Activated CD8-positive, alpha-beta memory T cell treated with anti-CD3 and anti-CD28 coated beads, Interleukin-2, amount 50 U/mL, for 24 hours (primary cell): ENCODE data around the gene ARHGEF28.

Experiments
- DNase-seq: peaks from one replicate; pipeline ENCODE4 v3.0.0-alpha.2; 2020; ENCODE audit errors: extremely low read depth

Gene ARHGEF28

DNA sequence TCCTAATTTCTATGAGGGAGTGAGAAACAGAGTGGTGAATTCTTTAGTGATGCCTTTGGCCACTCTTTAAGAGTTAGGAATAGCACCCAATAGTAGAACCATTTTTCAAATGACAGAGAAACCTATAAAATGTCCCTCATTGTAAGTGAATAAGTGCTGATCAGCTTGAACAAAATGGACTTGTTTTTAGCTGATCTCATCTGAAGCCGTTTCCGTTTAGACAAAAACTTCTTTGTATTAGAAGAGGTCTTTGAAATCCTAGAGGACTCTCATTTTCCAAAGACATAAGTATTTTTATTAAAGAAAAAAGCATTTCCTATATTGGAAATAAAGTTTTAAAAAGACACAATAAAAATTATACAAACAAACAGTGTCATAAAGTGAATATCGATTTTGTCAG lies 273.9 kb downstream of the ARHGEF28 start:
- DNase-seq: no peak

DNA sequence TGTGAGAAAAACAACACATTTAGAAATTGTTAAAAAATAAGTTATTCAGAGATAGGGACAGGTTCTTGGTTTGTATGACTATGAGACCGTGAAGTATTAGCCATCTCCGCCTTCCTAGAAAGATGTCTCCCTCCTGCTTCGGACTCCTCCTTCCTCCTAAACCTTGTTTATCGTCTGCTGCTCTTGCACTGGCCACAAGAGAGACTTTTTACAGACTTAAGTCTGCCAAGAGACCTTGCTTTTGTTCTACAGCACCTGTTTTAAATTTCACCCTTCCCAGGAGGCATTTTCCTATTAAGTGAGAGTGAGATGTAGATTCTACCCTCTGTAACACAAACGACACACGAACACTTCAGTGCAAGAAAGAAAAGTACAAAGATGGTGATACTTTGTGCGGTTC lies 274.6 kb downstream of the ARHGEF28 start:
- DNase-seq: no peak

DNA sequence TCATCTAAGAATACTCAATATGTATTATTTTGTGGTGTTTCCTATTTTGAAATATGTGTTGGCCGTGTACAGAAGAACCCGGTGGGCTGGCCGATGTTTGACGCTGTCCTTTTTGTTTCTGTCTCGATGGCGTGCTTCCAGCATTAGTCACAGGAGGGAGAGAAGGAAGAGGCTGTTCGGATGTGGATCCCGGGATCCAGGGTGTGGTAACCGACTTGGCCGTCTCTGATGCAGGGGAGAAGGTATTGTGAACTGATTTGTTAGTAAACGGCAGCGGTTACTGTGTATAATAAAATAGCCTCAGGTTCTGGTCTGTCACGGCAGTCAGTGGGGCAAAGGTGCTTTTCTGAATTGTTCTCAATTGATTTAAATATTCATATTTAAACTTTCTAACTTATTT lies 275.0 kb downstream of the ARHGEF28 start:
- no peak for DNase-seq

DNA sequence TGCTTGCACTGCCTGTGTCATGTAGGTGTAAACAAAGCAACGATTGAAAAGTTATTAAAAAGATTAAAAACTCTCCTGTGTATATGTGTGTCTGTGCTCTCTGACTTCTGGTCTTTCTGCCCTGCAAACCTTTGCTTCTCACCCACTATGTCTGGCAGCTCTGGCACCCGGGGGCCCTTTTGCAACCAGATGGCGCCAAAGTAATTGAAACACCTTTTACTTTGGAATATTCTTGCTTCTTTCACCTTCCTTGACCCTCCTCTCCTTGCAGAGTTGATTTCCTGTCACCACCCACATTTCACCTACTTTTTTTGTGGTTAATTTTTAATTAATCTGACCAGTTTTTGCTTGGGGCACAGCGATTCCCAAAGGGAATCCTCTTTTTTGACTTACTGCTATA lies 275.5 kb downstream of the ARHGEF28 start:
- no peak for DNase-seq

DNA sequence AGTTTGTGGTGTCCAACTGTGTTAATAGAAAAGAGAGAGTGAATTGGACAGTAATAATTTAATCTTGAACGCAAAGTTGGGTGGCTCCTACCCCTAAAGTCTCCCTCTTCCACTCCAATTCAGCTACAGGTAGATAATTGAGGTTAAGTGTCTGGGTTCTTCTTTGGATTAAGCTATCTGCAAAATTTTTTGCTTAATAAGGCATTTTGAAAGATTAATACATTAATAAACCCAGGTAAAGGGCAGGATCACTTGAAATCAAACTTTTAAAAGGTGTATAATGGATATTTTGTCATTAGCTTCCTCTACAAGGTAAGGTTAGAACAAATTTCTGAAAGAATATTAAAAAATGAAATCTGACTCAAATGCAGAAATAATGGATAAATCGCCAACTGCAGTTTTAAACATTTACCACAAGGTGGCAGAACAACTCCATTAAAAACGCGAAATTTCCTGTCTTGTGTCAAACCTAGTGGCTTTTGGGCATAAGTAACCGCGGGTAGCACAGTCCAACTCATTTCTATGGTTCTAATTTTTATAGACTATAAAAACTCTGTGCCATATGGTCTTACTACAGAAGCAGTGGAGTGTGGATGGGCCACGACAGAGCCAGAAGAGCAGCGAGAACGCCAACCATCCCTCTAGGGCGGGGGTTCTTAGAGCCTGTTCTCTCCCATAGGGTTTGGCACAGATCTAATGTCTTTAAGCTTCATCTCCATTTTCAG lies 276.5 kb downstream of the ARHGEF28 start:
- no peak for DNase-seq

DNA sequence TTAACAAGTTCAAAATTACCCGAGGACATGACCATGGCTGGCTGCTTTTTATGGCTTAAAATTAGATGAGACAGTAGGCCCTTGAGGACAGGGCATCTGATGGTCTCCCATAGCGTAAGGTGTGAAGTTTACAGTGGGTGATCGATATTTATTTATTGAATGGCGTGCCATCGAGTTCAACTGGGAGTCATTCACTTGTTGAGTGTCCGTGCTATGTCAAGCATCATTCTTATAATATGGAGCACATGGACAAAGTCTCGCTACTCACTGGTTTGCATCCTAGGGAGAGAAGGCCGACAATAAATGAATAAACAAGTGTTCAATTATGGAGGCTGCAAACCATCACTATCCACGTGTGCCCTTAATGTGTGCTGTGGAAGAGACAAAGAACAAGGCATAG lies 277.2 kb downstream of the ARHGEF28 start:
- no peak for DNase-seq

DNA sequence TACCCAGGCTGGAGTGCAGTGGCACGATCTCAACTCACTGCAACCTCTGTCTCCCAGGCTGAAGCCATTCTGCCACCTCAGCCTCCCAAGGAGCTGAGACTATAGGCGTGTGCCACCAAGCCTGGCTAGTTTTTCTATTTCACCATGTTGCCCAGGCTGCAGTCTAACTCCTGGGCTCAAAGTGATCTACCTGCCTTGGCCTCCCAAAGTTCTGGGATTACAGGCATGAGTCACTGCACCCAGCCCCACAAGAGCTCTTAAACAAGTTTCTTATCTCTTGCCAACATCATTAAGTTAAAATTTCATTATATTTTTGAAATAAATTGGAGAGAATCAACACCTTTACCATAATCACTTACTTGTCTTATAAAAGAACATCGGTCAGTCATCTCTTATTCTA lies 280.3 kb downstream of the ARHGEF28 start:
- no peak for DNase-seq

DNA sequence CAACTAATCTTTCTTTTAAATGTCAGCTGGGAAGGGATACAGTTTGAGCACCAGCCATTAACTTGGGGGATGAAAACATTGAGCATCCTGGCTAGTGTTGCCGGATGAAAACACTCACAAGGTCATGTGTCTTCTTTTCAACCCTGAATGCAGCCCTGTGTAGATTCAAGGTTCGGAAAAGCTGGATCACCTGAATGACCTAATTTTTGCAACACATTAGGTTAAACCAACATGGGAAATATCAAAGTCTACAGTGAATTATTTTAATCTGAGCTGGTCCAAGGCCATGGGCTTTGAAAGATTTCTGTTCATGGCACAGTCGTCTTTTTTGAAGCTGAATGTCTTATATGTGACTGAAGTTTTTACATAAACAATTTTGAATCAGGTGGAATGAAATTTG lies 281.2 kb downstream of the ARHGEF28 start:
- no peak for DNase-seq

DNA sequence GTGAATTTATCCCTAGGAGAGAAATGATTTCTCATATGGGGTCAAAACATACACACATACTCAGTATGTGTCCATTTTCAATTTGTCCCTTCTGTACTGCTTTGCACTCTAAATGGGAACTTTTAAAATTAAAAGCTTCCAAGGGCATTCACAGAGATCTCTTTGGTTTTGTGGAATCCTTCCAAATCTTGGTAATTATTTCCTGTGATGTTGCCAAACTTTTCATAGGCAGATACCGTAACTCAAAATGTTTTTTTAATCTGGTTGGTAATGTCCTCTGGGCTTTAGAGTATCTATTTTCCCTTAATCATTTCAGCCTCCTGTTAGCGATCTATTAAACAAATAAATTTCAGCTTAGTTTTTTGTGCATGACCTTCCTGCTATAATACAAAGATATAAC lies 282.4 kb downstream of the ARHGEF28 start:
- no peak for DNase-seq

DNA sequence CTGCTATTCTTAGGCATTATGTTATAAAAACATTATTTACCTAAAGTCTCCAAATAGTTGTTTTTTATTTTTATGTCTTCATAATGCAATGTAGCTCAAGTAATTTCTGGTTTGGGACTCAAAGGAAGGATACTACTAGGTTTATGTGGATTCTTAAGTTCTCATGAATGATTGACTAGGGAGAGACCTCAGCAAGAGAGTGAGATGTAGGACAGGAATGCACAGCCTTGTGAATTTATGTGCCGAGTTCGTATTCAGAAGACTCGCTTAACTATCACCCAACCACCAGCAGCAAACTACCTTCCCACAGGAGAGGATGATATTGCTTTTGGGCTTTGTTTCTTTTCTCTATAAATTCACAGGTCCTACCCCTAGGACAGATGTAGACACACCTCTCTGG lies 282.9 kb downstream of the ARHGEF28 start:
- no peak for DNase-seq

DNA sequence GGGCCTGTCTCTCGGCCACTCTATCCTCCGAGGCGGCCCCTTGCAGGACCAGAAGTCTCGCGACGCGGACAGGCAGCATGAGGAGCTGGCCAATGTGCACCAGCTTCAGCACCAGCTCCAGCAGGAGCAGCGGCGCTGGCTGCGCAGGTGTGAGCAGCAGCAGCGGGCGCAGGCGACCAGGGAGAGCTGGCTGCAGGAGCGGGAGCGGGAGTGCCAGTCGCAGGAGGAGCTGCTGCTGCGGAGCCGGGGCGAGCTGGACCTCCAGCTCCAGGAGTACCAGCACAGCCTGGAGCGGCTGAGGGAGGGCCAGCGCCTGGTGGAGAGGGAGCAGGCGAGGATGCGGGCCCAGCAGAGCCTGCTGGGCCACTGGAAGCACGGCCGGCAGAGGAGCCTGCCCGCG lies 283.5 kb downstream of the ARHGEF28 start:
- DNase-seq: no peak

DNA sequence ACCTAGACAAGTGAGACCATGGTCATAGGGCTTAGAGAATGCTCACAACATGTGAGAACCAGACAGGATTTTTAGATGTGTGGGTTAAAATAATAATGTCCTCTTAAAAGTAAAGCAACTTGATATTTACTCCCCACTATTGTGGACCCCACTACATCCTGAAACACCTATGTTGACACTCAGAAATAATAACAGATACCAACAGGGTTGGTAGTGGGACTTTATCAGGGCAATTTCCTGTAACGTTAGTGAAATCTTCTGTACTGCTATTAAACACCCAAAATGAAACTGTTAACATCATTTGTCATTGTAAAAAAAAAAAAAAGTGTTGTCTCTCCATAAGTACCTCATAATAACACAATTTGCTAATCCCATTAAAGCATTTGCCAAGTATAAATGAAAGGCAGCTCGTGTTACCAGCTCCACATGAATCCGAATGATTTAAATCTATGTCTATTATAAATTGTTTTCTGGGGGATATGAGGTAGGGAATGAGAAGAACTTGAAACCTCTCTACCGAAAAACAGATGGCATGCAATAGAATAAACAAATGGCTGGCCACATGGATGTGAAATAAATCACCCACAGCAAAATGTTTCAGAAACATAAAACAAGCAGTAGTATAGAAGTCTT lies 285.9 kb downstream of the ARHGEF28 start:
- no peak for DNase-seq

DNA sequence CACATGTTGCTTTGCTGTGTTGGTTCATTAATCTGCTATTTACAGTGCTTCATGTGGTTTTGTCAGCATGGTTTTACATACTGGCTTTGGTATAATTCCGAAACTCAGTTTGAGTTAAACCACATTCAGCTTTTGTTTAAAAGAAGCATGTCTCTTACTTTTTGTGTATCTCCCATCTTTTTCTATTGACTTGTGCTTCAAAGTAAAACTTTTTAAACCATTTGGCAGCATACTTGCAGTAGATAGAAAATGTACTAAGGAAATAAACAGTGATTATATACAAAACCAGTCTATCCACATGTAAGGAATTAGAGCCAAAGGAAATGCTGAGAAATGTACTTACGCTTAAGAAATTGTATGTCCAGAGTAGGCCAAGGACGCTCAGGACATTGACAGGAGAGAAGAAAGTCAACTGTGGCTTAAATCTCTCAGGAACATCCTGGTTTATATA lies 286.9 kb downstream of the ARHGEF28 start:
- no peak for DNase-seq

DNA sequence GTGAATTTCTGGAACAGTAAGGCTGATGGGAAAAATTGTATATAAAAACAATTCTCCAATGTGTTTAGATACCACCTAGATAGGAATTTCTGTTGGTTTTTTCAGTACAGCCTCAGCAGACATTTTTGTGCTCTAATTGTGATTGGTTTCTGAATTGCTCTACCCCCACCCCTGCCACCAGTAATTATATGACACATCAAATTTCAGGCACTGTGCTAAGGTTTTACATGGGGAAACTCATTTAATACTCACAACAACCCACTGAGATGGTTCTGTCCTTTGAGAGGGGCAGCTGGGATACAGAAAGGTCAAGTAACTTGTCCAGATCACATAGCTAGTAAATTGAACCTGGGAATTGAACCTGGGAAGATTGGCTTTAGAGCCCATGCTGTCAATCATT lies 288.0 kb downstream of the ARHGEF28 start:
- no peak for DNase-seq

DNA sequence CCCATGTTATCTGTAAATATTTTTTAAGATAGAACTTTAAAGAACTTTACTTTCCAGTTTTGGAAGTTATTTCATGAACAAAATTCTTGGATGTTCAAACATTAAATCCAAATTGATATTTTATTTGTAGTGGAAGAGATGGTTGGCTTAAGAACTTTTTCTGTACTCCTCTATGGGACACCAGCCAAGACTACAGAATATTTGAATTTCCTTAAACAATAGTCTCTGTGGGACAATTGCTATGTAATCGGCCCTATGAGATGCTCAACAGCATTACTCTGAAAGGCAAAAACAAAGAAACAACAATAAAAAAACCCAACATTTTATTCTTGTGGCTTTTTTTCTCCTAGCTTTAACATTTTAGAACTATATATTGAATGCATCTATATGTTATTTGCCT lies 289.3 kb downstream of the ARHGEF28 start:
- no peak for DNase-seq

DNA sequence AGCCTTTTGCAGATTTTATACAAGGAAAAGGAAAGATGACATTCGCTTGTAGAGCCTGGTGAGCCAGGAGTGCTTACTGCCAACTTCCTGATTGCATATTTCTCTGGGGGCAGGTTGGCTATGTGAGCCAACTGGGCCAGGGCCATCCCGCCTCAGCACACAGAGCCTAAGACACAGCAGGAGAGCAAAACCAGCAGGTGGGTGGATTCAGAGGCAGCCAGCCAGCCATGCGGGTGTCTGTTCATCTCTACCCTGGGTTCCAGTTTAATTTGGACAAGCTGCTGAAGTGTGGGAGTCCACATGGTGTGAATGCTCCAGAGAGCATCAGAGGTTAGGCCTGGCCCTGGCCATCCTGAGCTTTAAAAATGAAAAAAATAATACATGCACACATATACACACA lies 291.4 kb downstream of the ARHGEF28 start:
- no peak for DNase-seq

DNA sequence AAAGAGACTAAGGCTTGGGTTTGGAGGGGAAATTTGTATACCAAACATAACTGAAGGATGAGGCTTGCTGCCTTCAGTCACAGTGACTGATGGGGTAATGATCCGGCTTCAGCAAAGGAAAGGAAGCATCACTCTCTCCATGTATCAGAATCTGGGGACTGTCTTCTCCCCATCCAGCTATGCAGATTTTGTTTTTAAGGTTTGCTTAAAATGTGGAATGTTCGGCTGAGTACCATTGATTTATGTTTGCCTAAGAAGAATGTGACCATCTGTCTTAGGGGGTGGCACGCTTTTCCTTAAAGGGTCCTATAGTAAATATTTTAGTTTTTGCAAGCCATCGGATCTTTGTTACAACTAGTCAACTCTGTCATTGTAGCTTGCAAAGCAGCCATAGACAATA lies 291.9 kb downstream of the ARHGEF28 start:
- no peak for DNase-seq

DNA sequence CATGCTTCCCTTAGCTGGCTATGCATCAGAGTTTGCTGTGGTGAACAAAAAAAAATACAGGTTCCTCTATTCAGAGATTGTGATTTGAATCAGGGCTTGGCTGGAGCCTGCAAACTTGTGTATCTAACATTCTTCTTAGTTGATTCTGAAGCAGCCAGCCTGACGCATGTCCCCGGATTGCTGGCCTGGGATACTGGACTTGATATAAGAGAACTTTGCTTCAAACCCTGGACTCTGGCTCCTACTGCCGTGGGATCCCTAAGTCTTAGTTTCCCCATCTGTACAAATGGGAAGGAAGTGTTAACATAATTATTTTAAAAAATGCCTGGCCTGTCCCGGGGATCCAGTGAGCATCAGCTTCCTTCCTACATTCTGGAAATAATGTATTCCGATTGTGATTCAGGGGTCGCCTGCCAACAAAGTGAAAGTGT lies 292.8 kb downstream of the ARHGEF28 start:
- DNase-seq: no peak

DNA sequence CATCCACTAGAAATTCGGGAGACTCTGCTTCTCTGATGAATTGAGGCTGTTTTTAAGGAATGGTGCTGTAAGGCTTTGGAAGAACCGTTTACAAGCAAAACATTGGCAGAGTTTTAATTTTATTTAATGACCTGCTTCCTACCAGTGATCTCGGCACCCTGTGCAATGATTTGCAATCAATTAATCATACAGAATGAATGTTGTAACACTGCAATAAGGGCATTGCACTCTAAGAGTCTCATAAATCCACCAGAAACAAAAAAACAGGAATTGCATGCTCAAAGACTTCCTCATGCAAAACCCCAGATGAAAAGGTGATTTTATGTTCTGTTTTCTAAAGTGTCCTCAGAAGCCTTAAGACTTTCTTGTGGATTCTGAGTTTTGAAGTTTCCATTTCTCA lies 295.7 kb downstream of the ARHGEF28 start:
- no peak for DNase-seq

DNA sequence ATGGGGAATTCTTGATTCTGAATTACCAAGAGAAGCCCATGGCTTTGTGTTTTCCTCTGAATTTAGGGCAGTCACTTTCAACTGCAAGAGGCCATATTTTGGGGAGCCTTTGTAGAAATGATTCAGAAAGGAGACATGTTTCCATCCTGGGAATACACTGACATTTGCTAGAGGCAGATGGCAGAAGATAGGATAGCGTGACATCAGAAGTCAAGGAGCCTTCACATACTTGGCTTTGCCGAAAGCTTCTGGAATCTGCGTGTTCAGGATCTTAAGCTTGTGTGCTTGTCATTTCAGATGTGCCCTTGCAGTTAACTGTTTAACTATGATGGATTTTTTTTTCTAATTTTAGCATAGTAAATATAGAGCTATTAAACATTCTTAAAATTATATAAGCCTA lies 296.2 kb downstream of the ARHGEF28 start:
- DNase-seq: no peak

DNA sequence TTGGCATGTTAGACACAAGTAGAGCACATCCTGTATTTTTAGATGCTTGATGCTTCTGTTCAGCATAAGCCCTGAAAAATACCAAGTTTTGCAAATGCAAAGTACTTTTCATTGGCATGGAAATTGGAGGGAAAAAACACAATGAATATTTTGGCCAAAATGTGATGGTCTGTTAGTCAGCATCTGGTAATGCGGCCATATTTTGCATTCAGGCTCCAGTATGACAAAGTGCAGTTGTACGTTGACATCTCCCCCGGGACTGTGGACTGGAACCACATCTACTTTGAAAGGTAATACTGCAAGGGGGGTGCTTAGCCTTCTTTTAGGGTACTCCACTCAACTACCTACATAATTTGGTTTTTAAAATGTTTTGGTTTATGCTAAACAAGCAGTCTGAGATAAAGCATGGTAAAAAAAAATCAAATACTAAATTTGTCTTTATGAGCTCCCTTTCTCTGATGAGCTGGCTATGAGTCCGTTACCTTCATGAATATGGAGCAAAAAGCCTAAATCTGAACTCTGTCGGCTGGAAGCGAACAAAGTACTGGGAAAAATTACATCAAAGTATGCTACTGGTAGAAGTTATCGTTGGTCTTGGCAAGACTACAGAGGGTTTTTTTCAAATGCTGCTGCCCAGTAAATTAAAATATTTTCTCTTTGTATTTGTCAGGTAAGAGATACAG lies 297.0 kb downstream of the ARHGEF28 start:
- no peak for DNase-seq

DNA sequence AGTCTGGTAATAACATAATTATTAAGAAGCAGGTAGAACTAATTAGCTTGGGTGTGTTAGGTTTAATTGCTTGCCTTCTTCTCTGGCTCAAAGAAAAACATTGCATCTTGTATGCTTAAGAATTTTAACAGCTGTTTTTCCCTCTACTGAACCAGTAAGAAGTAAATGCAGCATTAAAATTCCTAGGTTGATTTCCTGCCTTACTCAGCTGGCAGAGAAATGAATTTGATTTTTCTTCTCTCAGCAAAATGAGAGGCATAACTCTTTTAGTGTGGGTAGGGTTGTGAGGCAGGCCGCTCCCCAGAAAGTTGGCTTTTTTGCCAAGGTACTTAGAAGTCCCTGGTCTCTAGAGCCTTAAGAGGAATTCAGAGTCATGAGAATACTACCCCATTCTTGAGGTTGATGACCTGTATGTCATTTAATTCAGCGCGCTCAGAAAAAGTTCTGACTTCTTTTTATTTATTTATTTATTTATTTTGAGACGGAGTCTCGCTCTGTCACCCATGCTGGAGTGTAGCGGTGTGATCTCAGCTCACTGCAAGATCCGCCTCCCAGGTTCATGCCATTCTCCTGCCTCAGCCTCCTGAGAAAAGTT lies 302.6 kb downstream of the ARHGEF28 start:
- no peak for DNase-seq

DNA sequence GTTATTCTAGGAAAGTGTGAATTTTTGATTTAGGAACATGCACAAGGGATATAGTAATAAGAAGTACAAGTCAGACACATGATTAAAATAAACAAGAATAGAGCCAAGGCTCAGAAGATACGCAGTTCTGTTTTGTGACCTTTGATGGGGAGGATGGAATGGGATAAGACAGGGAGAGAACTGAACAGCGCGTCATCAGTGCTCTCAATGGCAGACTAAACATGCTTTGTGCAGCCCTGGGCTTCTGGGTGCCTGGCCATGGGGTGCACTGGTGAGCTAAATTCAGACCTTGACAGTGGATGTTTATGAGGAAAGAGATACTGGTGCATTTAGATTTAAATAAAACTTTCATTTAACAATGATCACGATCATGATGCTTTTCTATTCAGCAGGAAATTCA lies 309.7 kb downstream of the ARHGEF28 start:
- no peak for DNase-seq
